ENCODE data around the gene DAP.

DAP gene

GRCh38 chr5:10702040-10702629 is 58.9 kb downstream of the DAP start:
- H3K27ac ChIP-seq = peak overlapping the region; percentile 21 to 80

DNA sequence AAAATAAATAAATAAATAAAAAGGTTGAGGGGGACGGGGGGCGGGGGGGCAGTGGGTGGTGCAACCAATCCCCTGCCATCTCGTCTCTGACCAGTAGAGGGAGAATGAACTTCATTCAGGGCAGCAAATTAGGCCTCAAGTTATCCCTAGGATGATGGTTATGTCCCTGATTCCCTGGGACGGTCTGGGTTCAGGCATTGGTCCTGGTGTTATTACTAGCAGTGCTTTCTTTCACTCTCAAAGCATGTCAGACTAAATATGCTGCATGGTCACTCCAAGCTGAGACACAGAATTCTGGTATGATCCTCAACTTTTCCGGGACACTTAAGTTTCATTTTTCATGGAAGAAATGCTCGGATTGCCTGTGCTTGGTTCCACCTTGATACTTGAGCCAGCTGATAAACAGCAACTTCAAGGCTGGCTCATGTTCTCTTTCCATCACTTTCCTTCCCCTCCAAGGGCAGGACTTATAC is 59.4 kb downstream of the DAP start:
- peak overlapping the region; percentile 21 to 80 for H3K27ac ChIP-seq
- peak overlapping the region; percentile 37 for H3K4me3 ChIP-seq
- TF ChIP-seq CTCF (IDR thresholded peaks at IDR 0.05) = peak; percentile 39
- no peak for DNase-seq (ENCODE audit: low spot score)

More at GRCh38 chr5:10702040-10702629, 58.9 kb downstream of the DAP start:
- H3K4me3 ChIP-seq = peak overlapping the region; percentile 37
- DNase-seq (ENCODE audit: low spot score) = peak; percentile 87
- TF ChIP-seq CTCF (IDR thresholded peaks at IDR 0.05) = no peak

GRCh38 chr5:10700516-10700915 is 60.5 kb downstream of the DAP start:
- Histone ChIP-seq H3K4me3 (no peak overlapping the region), H3K27ac (no peak overlapping the region)
- TF ChIP-seq CTCF (IDR thresholded peaks at IDR 0.05) = no peak
- DNase-seq (ENCODE audit: low spot score) = no peak

- H3K27ac ChIP-seq = no peak overlapping the region
- no peak for TF ChIP-seq CTCF (IDR thresholded peaks at IDR 0.05)
- DNase-seq (ENCODE audit: low spot score) = no peak
Measured at GRCh38 chr5:10699987-10700386, 61.0 kb downstream of the DAP start.

GRCh38 chr5:10699281-10699874 is 61.7 kb downstream of the DAP start:
- no peak overlapping the region for H3K4me3 ChIP-seq
- TF ChIP-seq CTCF (IDR thresholded peaks at IDR 0.05) = no peak
- no peak overlapping the region for H3K27ac ChIP-seq
- DNase-seq (ENCODE audit: low spot score) = no peak

More at GRCh38 chr5:10699987-10700386, 61.0 kb downstream of the DAP start:
- no peak overlapping the region for H3K4me3 ChIP-seq

DNA sequence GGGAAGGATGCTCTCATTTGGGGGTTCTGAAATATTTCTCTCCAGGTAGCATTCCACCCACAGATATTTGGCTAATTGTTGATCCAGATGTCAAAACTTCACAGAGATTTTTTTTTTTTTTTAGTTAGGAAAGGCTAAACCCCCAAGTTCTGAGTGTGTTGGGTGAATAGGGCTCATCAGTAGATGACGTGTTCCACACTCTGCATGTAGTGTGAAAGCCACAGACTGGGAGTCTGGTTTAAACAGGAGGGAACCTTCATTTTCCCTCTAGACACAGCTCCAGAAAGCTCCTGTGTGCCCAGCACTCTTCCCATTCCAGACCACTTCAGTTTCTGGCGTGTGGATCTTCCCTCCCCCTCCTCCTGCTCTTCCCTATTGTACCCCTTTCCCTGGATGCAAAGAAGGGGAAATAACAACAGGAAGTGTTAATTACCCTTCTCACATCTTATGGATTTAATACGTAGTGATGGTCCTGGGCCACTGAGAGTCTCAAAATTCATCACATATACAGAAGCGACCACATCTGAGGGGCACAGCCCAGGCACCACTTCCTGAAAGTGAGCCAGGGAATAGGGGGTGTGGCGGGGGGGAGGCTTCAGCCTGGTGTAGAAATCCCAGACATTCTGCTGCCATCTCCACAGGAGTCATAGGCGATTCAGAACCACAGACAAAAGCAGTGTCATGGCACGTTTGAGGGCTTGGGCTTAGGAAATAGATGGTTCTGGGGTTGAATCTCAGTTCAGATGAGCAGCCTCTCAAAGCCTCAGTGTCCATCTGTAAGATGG is 65.1 kb downstream of the DAP start:
- Histone ChIP-seq H3K27ac (no peak overlapping the region), H3K4me3 (no peak overlapping the region)
- DNase-seq (ENCODE audit: low spot score) = no peak
- TF ChIP-seq CTCF (IDR thresholded peaks at IDR 0.05) = no peak

Data from coronary artery (tissue), 2 donors.